RPMI7951 (cell line): ENCODE results near the gene LBHD2. TPM values are rescaled to one million over a fixed set of nuclear protein-coding genes. Genes with fewer than 3 reads are reported as not detected.
"Not testable (repeated sequence)": the region's sequence is repeated elsewhere in the genome, so short reads cannot be mapped to it uniquely, and the experiment has no call there.

ENCODE experiments used
- DNase-seq: peaks from one replicate; pipeline ENCODE4 v3.0.0-alpha.2; 2012; ENCODE audit warnings: low read depth
- total RNA-seq: library from RNA; depleted of rRNA; stranded (reverse); fragments of >200 nt; shearing (Covaris generic); gene quantifications from 2 replicates; pipeline ENCODE4 v1.2.3, GENCODE V29; 2014; rRNA removed

LBHD2 gene
- total RNA-seq = not detected in 2 replicates

DNA sequence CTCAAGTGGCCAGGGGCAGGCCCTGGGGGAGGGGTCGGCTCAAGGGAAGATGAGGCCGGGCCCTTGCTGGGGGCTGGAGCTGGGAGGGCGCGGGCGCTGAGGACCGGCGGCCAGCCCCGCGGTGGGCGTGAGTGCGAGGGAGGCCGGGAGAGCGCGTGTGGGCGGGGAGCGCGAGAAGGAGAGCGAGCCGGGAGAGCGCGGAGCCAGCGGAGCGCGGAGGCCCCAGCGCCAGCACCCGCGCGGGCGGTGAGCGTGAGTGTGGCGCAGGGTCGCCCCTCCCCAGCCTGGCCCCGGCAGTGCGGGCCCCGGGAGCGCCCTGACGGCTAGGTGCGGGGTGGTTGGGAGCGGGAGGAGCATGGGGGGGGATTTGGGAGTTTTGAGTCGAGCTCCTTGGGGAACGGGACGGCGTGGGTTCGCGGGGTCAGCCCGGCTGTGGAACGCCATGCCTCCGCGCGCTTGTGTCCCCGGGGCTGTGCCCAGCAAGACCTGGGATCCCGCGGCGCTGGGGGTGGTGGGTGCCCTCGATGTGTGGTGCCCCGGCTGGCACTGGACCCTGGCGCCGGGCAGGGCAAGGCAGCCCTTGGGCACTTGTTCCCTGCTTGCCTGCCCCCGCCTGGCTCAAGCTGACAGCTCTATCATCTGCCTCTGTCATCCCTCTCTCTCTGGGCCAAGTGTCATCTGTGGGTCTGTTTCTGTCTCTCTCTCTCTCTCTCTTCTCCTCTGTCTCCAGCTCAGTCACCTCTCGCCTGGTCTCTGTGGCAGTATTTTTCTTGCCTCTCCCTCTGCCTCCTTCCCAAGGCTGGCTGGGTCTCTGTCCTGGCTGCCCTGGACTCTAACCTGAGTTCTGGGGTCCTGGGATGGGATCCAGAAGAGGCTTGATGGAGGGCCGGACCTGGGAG is at the start of gene LBHD2:
Gene LBHD2 (plus strand): TSS at position 190 of the 899 bp plus-strand sequence. CDS start 1,803 bp downstream, outside the sequence.
- no peak for DNase-seq

DNA sequence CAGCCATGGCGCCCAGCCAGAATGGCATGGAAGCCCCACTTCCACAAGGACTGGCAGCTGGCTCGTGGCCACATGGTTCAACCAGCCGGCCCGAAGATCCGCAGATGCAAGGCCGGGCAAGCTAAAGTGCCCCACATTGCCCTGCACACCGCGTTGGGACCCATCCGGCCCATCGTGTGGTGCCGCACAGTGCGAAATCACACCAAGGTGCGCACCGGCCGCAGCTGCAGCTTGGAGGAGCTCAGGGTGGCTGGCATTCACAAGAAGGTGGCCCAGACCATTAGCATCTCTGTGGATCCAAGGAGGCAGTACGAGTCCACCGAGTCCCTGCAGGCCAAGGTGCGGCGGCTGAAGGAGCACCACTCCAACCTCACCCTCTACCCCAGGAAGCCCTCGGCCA is 42.5 kb upstream of the LBHD2 start:
- no peak for DNase-seq

DNA sequence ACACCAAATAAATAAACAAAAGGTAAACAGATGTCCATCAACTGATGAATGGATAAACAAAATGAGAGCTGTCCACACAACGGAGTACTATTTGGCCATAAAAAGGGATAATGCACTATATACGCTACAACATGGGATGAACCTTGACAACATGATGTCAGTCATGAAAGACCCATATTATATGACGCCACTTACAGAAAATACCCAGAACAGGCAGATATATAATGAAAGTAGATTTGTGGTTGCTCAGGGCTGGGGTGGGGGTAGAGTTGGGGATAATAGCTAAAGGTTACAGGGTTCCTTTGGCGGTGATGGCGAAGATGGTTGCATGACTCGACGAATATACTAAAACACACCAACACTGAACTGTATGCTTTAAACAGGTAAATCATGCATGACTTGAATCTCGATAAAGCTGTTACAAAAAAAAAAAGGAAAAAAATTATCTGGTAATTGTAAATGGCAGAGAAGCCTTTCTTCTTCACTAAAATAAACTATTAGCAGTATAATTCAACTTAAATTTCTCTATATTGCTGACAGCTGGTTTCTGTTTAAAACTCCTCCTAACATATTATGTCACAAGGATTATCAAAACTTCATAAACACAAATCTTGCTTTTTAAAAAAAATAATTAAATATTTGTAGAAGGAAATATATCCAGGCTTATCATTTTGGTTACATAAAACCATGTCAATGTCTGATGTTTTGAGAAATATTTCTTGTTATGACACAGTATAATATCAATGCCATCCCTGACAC is 40.6 kb upstream of the LBHD2 start:
- DNase-seq = no peak

DNA sequence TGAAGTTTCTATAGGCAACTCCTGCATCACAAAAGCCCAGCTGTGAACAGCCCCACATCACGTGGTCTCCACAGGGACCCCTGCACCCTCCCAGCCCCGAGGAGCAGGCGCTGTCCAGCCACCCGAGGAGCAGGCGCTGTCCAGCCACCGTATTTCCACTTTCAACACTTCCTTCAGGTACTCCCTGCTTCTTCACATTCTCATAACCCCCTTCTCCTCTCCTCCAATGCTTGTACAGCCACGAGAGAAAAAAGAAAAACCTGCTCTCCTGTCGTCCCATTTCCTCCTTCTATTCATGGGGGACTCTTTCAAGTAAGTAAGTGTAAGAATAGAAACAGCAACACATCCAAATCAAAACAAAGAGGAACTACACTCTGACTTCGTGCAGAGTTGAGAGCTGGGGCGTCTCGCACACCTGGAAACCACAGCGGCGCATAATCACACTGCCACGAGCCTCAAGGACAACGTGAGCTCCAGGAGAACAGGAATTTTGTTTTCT is 38.6 kb upstream of the LBHD2 start:
- no peak for DNase-seq

DNA sequence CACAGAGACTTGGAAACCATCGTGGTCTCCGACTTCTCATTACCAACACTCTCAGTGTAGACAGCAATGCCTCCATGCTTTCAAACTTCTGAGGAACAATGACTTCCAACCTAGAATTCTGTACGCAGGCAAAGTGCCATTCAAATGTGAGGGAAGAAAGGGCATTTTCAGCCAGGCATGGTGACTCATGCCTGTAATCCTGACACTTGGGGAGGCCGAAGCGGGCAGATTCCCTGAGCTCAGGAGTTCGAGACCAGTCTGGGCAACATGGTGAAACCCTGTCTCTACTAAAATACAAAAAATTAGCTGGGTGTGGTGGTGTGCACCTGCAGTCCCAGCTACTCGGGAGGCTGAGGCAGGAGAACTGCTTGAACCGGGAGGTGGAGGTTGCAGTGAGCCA is 36.6 kb upstream of the LBHD2 start:
- not testable (repeated sequence) for DNase-seq

DNA sequence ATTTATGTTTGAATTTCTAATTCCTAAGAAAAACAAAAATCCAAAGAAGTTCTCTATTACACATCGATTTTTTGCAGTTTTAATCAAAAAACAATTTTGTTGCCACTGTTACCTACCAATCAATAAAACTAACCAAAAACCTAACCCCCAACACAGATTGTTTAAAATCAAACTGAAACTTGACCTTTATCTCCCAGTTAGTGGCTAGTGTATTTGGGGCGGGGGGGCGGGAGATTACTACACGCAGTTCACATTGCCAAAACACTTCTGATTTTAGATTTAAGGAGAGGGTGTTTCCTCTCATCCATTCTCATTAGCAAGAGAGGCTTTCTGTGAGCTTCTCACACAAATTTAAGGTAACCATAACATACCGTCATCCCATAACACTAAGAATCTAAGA is 33.1 kb upstream of the LBHD2 start:
- no peak for DNase-seq

DNA sequence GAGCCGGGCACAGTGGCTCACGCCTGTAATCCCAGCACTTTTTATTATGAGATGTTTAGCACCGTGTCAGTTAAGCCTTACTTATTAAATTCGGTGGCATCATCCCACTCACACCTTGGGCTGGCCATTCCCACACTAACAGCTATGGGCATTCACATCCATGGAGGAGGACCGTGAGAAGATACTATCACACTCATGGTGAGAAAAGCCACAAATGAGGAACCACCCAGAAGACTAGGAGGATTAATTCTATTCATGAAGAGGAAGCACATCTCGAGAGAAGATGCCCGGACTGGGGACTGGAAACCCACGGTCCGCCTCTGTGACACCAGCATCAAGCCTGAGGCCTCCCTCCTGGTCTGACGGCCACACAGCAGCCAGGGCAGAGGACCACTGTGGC is 31.6 kb upstream of the LBHD2 start:
- no peak for DNase-seq

DNA sequence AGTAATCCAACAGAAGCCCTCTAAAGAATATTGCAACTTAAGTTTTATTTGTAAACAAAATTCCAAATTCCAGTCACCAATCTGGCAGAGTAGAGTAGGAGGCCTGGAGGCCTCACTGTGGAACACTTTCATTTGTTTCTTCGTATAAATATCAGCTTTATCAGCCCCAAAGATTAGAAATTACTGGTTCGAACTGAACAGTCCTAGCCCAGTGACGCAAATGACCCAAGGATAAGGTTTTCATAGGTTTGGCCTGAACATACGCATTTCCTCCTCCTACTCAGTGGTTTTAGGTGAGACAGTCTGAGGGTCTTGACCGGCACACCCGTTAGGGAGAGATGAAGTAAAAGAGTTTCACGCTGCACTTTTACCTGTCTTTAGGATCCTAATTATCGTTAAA is 28.3 kb upstream of the LBHD2 start:
- DNase-seq = no peak

DNA sequence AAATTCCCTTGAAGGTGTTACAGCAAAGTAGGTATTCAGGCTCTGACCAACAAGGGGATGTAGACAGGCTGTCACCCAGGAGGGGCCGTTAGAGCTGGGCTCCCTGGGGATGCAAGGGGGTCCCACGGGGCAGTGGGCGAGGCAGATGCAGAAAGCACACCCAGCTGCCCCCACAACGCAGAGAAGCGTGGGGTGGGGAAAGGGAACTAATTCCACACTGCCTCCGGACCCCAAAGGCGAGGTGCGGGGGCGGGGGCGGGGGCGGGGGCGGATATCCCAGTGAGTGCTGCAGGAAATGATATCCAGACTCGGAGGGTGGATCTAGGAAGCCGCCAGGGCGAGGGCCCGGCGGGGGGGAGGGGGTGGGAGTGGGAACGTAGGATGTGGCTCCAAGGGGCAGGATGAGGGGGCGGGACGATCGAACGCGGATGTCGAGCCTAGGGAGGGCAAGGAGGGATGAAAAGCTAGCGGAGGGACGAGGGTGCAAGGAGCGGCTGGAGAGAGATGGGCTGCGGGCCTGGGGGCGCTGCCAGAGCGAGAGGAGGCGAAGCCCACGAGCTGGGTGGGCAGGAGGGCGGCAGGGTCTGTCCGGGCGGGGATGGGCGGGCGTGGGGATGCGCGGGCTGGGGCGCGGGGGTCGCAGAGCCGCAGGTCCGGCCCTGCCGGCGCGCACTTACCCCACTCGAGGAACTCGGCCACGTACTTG is 27.5 kb upstream of the LBHD2 start:
- peak; percentile 74 for DNase-seq

DNA sequence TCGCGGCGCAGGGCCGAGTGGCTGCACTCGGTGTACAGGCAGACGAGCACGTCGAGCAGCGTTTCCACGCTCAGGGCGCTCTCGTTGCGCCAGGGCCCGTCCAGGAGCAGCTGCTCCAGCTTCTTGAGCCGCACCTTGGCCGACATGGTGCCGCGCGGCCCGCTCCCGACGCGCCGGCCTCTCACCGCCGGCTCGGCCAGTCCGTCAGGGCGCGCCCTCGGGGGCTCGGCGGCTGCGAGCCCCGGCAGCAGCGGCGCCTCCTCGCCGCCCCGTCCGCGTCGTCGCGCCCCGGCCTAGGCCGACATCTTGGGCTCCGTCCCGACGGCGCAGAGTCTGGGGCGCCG is 27.0 kb upstream of the LBHD2 start:
- DNase-seq = peak; percentile 20

DNA sequence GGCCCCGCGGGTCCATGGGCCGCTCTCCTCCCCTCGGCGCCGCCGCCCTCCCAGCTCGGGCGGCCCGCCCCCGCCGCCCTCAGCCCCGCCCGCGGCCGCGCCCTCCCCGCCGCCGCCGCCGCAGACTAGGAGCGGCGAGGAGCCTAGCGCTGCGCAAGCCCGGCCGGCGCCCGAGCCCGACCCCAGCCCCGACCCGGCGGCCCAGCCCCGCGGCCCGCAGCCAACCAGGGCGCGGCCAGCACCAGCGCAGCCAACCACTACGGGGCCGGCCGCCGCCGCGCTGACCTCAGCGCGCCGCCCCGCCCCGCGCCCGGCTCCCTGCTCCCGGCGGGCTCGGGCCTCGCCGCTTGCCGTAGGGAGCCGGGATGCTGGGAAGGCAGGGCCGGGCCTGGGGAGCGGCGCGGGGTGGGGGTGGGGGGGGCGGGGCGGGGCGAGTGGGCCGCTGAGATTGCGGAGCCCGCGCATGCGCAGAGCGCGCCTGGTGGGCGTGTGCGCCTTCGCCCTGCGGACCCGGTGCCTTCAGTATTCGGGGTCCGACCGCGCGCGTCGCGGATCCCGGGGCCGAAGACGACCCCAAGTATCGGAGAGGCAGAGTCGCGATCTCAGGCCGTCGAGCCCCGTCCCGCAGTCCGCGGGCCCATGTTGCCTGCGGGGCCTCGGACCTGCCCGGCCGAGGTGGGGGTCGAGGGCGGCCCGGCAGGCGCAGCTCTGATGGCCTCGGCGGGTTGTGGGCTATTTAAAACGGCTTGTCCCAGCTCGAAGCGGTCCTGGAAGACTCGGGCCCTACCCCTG is 26.4 kb upstream of the LBHD2 start, which contains the start of gene CDC42BPB:
Gene CDC42BPB (minus strand): TSS at position 178 of the 792 bp plus-strand sequence. CDS start 376 bp downstream, outside the sequence.
- DNase-seq = peak; percentile 89

DNA sequence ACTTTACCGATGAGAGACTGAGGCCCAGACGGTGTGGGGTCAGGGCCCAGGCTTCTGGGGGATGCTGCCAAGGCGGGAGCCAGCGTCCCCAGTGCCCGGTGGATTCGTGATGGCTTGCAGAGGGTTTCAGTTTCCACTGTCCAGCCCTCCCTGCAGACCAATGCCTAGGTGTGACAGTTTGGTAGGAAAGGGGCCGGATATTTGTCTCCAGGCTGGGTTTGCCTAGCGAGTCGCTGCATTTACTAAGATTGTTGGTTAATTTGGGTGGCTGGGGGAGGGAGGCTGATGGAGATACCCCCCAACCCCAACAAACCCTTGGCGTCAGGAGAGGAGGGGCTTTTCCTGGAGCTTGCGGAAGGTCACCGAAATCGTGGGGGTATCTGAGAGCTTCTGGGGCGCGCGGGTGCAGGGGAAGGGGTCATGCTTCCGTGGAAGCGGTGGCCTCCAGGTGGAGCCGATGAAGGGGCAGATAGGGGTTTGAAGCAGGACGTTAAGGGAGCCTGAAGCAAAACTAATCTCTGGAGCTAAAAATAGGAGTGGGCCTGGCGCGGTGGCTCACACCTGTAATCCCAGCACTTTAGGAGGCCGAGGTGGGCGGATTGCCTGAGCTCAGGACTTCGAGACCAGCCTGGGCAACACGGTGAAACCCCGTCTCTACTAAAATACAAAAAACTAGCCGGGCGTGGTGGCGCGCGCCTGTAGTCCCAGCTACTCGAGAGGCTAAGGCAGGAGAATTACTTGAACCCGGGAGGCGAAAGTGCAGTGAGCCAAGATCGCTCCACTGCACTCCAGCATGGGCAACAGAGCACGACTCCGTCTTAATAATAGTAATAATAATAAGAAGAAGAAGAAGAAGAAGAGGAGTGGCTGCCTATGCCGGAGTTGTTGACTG is 25.6 kb upstream of the LBHD2 start:
- DNase-seq = peak; percentile 6

DNA sequence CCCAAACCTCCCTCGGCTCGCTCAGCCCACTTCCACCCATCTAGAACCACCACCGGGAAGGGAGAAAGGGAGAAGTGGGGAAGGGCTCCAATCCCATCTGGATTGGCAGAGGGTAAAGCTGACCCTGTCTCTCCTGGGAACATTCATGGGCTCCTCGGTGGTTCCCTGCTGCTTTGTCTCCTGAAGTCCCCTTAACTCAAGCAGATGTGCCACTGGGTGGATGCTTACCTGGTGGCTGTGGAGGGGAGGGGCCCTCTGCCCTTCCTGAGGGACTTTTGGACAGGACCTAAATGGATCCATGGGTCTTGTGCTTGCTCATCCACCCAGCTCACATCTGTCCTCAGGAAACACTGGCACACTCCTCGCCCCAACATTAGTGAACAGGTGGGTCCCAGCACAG is 24.5 kb upstream of the LBHD2 start:
- no peak for DNase-seq

DNA sequence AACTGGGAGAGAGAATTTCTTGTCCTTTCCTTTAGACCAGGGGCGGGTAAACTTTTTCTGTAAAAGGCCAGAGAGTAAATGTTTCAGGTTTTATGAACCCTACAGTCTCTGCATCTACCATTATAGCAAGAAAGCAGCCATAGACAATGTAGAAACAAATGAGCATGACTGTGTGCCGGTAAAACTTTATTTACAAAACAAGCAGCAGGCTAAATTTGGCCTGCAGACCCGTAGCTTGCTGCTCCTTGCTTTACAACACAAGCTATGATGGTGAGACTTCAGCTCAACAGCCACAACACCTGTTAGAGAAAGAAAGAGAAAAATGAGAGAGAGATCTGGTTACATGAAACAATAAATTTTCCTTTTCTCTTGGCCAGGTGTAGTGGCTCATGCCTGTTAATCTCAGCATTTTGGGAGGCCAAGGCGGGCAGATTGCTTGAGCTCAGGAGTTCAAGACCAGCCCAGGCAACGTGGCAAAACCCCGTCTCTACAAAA is 22.5 kb upstream of the LBHD2 start:
- no peak for DNase-seq

DNA sequence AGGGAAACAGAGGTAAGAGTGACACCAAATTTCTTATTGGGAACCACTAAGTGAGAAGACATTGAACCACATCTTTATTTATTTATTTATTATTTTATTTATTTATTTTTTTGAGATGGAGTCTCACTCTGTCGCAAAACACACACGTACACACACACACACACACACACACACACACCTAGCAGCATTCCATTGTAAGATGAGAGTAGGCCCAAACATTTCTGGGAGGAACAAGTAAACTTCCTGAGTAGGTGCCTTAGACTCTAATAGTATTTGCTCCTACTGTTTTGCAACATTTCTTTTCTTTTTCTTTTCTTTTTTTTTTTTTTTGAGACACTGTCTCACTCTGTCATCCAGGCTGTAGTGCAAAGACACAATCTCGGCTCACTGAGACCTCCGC is 19.6 kb upstream of the LBHD2 start:
- DNase-seq = no peak

DNA sequence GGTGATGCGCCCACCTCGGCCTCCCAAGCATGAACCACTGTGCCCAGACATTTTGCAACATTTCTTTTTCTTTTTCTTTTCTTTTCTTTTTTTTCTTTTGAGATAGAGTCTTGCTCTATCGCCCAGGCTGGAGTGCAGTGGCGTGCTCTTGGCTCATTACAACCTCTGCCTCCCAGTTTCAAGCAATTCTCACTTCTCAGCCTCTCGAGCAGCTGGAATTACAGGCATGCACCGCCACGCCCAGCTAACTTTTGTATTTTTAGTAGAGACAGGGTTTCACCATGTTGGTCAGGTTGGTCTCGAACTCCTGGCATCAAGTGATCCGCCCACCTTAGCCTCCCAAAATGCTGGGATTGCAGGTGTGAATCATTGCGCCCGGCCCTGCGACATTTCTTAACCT is 19.0 kb upstream of the LBHD2 start:
- DNase-seq = no peak

DNA sequence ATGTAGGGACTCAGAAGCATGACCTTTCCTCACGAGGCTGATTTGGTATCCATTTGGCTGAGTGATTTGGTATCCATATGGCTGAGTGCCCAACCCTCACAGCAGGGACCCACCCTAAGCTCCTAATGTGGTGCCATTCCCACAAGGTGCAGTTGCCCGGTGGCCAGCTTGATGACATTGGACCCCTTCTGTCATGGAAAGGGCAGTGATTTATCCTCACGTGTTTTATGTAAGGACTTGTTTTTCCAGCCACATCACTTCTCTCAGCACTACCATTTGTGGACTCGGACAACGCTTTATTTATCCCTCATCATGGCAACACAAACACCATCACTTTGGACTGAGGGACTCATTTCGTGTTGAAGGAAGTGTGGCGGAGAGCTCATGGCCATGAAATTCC is 18.1 kb upstream of the LBHD2 start:
- no peak for DNase-seq

DNA sequence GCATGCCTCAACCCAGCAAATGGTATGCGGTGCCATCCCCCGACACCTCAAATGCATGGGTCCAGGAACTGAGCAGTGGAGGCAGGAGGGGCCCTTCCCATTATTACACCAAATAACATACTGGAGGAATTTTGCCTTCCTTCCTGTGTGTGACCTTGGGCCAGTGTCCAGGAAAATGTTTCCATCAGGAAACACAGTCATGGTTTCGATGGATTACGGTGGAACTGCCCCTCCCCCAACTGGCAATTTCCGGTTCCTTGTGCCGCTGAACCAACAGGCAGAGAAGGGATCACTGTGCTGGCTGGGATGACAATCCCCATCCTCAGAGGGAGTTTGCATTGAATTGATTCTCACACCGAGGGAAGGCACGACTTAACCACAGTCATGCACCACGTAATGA is 17.6 kb upstream of the LBHD2 start:
- DNase-seq = peak; percentile 23

DNA sequence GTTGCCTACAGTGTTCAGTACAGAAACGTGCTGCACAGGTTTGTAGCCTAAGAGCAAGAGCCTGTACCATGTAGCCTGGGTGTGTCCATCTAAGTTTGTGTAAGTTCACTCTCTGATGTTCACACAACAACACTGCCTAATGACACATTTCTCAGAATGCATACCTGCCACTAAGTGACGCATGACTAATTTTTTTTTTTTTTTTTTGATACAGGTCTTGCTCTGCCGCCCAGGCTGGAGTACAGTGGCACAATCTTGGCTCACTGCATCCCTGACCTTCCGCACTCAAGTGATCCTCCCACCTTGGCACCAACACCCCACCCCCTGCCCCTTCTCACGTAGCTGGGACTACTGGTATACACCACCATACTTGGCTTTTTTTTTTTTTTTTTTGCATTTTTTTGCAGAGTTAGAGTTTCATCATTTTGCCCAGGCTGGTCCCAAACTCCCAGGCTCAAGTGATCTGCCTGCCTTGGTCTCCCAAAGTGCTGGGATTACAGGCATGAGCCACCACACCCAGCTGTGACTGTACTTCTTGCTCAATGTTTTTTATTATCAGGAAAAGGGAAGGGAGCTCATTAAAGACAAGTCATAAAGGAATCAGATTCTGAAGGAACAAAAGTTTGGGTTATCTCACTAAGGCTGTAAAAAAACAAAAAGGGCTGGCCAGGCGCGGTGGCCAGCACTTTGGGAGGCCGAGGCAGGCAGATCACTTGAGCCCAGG is 16.6 kb upstream of the LBHD2 start:
- DNase-seq = no peak
